Fibroblast of lung (primary cell): ENCODE results near the gene CCDC149. TPM values are rescaled to one million over a fixed set of nuclear protein-coding genes. Genes with fewer than 3 reads are reported as not detected.

Source experiments
- DNase-seq, 2 donors: peaks; one replicate each; pipeline versions ENCODE4 v3.0.0 to v3.0.0-alpha.2; 2010; ENCODE audit warnings: low read depth in 2 of 2
- H2AFZ ChIP-seq: 2 replicates; pipeline ENCODE4 v1.5.1; 2012; ENCODE audit warnings: low read length, control low read depth, inconsistent platforms
- H3K27ac ChIP-seq: 2 replicates; pipeline ENCODE4 v1.5.1; 2011; ENCODE audit warnings: low read length, control low read depth; ENCODE audit not compliant: insufficient read depth
- H3K27me3 ChIP-seq: 2 replicates; pipeline ENCODE4 v1.5.1; 2011; ENCODE audit warnings: mild to moderate bottlenecking, low read length; ENCODE audit not compliant: control insufficient read depth, insufficient read depth
- H3K36me3 ChIP-seq: 2 replicates; pipeline ENCODE4 v1.5.1; 2011; ENCODE audit warnings: low read length; ENCODE audit not compliant: control insufficient read depth, insufficient read depth
- H3K4me1 ChIP-seq: 2 replicates; pipeline ENCODE4 v1.5.1; 2011; ENCODE audit warnings: low read length; ENCODE audit not compliant: control insufficient read depth, insufficient read depth; ENCODE audit errors: extremely low read depth
- H3K4me2 ChIP-seq: 2 replicates; pipeline ENCODE4 v1.5.1; 2011; ENCODE audit warnings: low read length, control low read depth; ENCODE audit not compliant: insufficient read depth; ENCODE audit errors: extremely low read depth
- H3K4me3 ChIP-seq, 4 experiments: fragments of 200-600 bp in 1 of 4; sonication (generic) in 1 of 4; replicated peaks in 1 of 4; 2 replicates each; pipeline ENCODE4 v1.5.1; 2011 to 2016; ENCODE audit warnings: low read length in 4 of 4, low read depth in 3 of 4, mild to moderate bottlenecking in 3 of 4, control low read depth in 2 of 4, inconsistent platforms in 1 of 4, mixed read lengths in 1 of 4; ENCODE audit not compliant: insufficient read depth in 1 of 4; ENCODE audit errors: control extremely low read depth in 1 of 4
- H3K79me2 ChIP-seq: 2 replicates; pipeline ENCODE4 v1.5.1; 2012; ENCODE audit warnings: mild to moderate bottlenecking, low read length, inconsistent platforms; ENCODE audit not compliant: control insufficient read depth, insufficient read depth
- H3K9ac ChIP-seq: 2 replicates; pipeline ENCODE4 v1.5.1; 2011; ENCODE audit warnings: mild to moderate bottlenecking, low read length, control low read depth; ENCODE audit not compliant: insufficient read depth
- H3K9me3 ChIP-seq: 2 replicates; pipeline ENCODE4 v1.5.1; 2012; ENCODE audit warnings: low read depth, low read length; ENCODE audit not compliant: control insufficient read depth, insufficient read depth
- H4K20me1 ChIP-seq: 2 replicates; pipeline ENCODE4 v1.5.1; 2011; ENCODE audit warnings: low read length; ENCODE audit not compliant: control insufficient read depth, insufficient read depth; ENCODE audit errors: extremely low read depth
- CTCF ChIP-seq, 2 donors: IDR thresholded peaks in 1 of 2; conservative IDR thresholded peaks in 1 of 2; 1 replicate in 1 of 2; 2 replicates in 1 of 2; pipeline ENCODE4 v1.5.1; 2011 to 2012; ENCODE audit warnings: low read length in 2 of 2, control low read depth in 1 of 2, inconsistent platforms in 1 of 2, low read depth in 1 of 2, mild to moderate bottlenecking in 1 of 2
- EZH2 ChIP-seq: IDR thresholded peaks from 2 replicates; pipeline ENCODE4 v1.5.1; 2012; ENCODE audit warnings: low read length, control low read depth, mild to moderate bottlenecking; ENCODE audit errors: missing control alignments
- polyA plus RNA-seq, 2 donors: library from polyadenylated mRNA; depleted of rRNA in 1 of 2; stranded (reverse) in 1 of 2; unstranded in 1 of 2; fragments of >200 nt; gene quantifications; 2 replicates each; pipeline ENCODE4 v1.2.1, GENCODE V29; 2011 to 2012; ENCODE audit warnings: missing spikeins in 1 of 2
- total RNA-seq: library from RNA; depleted of rRNA; stranded (reverse); fragments of >200 nt; gene quantifications from 2 replicates; pipeline ENCODE4 v1.2.1, GENCODE V29; 2014

CCDC149 gene
- total and polyA plus RNA-seq, 2 donors (not counting 1 experiment from before 2014, with no cell fraction given): 13.9 to 14.6 TPM

- Histone ChIP-seq H3K36me3 (no peaks in the 10 kb centered on the region), H3K27me3 (no peaks in the 10 kb centered on the region)
- TF ChIP-seq CTCF (conservative IDR thresholded peaks at IDR 0.05 in 1 of 2, IDR thresholded peaks at IDR 0.05 in 1 of 2; ENCODE audit: low read depth in 1 of 2, low read length in 2 of 2) (no peak), EZH2 (no peak)
Measured at GRCh38 chr4:24895461-24895860, 17.4 kb downstream of the CCDC149 start.

GRCh38 chr4:24894846-24895245 lies 18.0 kb downstream of the CCDC149 start:
- TF ChIP-seq EZH2: no peak
- TF ChIP-seq CTCF (conservative IDR thresholded peaks at IDR 0.05 in 1 of 2, IDR thresholded peaks at IDR 0.05 in 1 of 2; ENCODE audit: low read depth in 1 of 2, low read length in 2 of 2): no peak
- Histone ChIP-seq H3K36me3 (no peaks in the 10 kb centered on the region), H3K27me3 (no peaks in the 10 kb centered on the region), H3K4me1 (no peaks in the 10 kb centered on the region), H4K20me1 (no peaks in the 10 kb centered on the region), H3K27ac (no peak overlapping the region), H3K4me2 (no peak overlapping the region), H2AFZ (no peak overlapping the region), H3K9ac (no peak overlapping the region), H3K9me3 (no peaks in the 10 kb centered on the region), H3K79me2 (no peaks in the 10 kb centered on the region), H3K4me3 (no peak overlapping the region)
- no peak for DNase-seq

More at GRCh38 chr4:24895461-24895860, 17.4 kb downstream of the CCDC149 start:
- Histone ChIP-seq H3K9ac (no peak overlapping the region), H3K79me2 (no peaks in the 10 kb centered on the region), H3K4me2 (no peak overlapping the region), H3K27ac (no peak overlapping the region), H2AFZ (no peak overlapping the region), H3K9me3 (no peaks in the 10 kb centered on the region), H4K20me1 (no peaks in the 10 kb centered on the region), H3K4me1 (no peaks in the 10 kb centered on the region), H3K4me3 (no peak overlapping the region)
- DNase-seq: no peak

- H3K4me3 ChIP-seq: no peak overlapping the region
- TF ChIP-seq EZH2 (no peak), CTCF (conservative IDR thresholded peaks at IDR 0.05 in 1 of 2, IDR thresholded peaks at IDR 0.05 in 1 of 2; ENCODE audit: low read depth in 1 of 2, low read length in 2 of 2) (no peak)
- no peak for DNase-seq
- no peak overlapping the region for H3K4me2 ChIP-seq
- no peaks in the 10 kb centered on the region for H3K4me1 ChIP-seq
- H3K9ac ChIP-seq: no peak overlapping the region
- H3K27ac ChIP-seq: no peak overlapping the region
- no peaks in the 10 kb centered on the region for H3K79me2 ChIP-seq
- H3K9me3 ChIP-seq: no peaks in the 10 kb centered on the region
- no peaks in the 10 kb centered on the region for H3K27me3 ChIP-seq
- no peak overlapping the region for H2AFZ ChIP-seq
- H4K20me1 ChIP-seq: no peaks in the 10 kb centered on the region
- H3K36me3 ChIP-seq: no peaks in the 10 kb centered on the region
Measured at GRCh38 chr4:24894243-24894642, 18.6 kb downstream of the CCDC149 start.
